Hematopoietic multipotent progenitor cell (in vitro differentiated cells): ENCODE data around the gene NVL. TPM values are rescaled to one million over a fixed set of nuclear protein-coding genes. Genes with fewer than 3 reads are reported as not detected.
"Not testable (repeated sequence)": the region's sequence is repeated elsewhere in the genome, so short reads cannot be mapped to it uniquely, and the experiment has no call there.

ENCODE experiments used
- DNase-seq, 3 donors: peaks; one replicate each; pipeline ENCODE4 v3.0.0-alpha.2; 2011 to 2015; ENCODE audit warnings: low read depth in 2 of 3, low spot score in 2 of 3
- total RNA-seq: library from RNA; depleted of rRNA; stranded (reverse); fragments of >200 nt; gene quantifications from one replicate; pipeline ENCODE4 v1.2.3, GENCODE V29; 2012

Gene NVL
- total RNA-seq, 1 donor, result 10.2 TPM

GRCh38 chr1:224238212-224238611 is 91.8 kb downstream of the NVL start:
- no peak for DNase-seq

GRCh38 chr1:224237119-224237881 is 92.7 kb downstream of the NVL start:
- no peak for DNase-seq

- no peak for DNase-seq
These were observed 94.0 kb downstream of the NVL start for GRCh38 chr1:224235813-224236493.

GRCh38 chr1:224234017-224234416 is 96.0 kb downstream of the NVL start:
- no peak for DNase-seq

- DNase-seq, result no peak
These were observed 103.0 kb downstream of the NVL start for GRCh38 chr1:224226849-224227502.

GRCh38 chr1:224223819-224224714 is 105.9 kb downstream of the NVL start:
- DNase-seq, result no peak

GRCh38 chr1:224219612-224220059 is 110.3 kb downstream of the NVL start:
- no peak for DNase-seq

- no peak for DNase-seq
These were observed 110.9 kb downstream of the NVL start for GRCh38 chr1:224219011-224219611.

GRCh38 chr1:224217655-224218623 is 112.0 kb downstream of the NVL start:
- DNase-seq, result peak in 1 of 3 donors; percentile 7

GRCh38 chr1:224216382-224216781 is 113.6 kb downstream of the NVL start:
- no peak for DNase-seq

- no peak for DNase-seq
These were observed 116.4 kb downstream of the NVL start for GRCh38 chr1:224213438-224214119.

GRCh38 chr1:224212618-224213061 is 117.3 kb downstream of the NVL start:
- no peak for DNase-seq

- no peak for DNase-seq
These were observed 118.6 kb downstream of the NVL start for GRCh38 chr1:224211206-224211962.

- DNase-seq, result not testable (repeated sequence)
These were observed 123.9 kb downstream of the NVL start for GRCh38 chr1:224205931-224206538.

- peak in 2 of 3 donors; percentile 82 to 88 for DNase-seq
These were observed 124.5 kb downstream of the NVL start for GRCh38 chr1:224205438-224205840.

GRCh38 chr1:224203243-224204016 is 126.5 kb downstream of the NVL start:
- DNase-seq, result no peak
